ENCODE results near the gene CEP112.

CEP112 gene

DNA sequence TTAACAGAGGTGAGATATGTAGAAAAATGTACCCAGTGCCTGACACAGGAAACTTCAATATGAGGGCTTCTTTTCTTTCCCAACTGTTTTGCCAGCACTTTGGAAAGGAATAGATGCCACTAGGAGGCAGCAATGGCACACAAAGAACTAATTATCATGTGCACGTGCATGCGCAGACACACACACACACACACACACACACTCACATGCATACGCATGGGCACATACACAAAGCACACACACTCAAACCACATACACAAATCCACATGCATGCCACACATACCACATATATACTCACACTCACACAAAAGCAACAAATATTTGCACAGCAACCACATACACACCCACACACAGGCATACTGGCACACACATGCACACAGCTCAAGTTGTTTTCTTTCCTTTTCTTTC lies 8.8 kb upstream of the CEP112 start:
- TF ChIP-seq, protein P1, sequence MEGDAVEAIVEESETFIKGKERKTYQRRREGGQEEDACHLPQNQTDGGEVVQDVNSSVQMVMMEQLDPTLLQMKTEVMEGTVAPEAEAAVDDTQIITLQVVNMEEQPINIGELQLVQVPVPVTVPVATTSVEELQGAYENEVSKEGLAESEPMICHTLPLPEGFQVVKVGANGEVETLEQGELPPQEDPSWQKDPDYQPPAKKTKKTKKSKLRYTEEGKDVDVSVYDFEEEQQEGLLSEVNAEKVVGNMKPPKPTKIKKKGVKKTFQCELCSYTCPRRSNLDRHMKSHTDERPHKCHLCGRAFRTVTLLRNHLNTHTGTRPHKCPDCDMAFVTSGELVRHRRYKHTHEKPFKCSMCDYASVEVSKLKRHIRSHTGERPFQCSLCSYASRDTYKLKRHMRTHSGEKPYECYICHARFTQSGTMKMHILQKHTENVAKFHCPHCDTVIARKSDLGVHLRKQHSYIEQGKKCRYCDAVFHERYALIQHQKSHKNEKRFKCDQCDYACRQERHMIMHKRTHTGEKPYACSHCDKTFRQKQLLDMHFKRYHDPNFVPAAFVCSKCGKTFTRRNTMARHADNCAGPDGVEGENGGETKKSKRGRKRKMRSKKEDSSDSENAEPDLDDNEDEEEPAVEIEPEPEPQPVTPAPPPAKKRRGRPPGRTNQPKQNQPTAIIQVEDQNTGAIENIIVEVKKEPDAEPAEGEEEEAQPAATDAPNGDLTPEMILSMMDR (IDR thresholded peaks at IDR 0.05; ENCODE audit: low read depth, low read length): peak; percentile 60
- TF ChIP-seq POLR2A (IDR thresholded peaks at IDR 0.05; ENCODE audit: extremely low read depth, insufficient read length) (no peak), MYC (IDR thresholded peaks at IDR 0.05; ENCODE audit: low read depth, low read length) (peak; percentile 89)
- TF ChIP-seq, protein P2, sequence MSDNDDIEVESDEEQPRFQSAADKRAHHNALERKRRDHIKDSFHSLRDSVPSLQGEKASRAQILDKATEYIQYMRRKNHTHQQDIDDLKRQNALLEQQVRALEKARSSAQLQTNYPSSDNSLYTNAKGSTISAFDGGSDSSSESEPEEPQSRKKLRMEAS (IDR thresholded peaks at IDR 0.05; ENCODE audit: low read depth, low read length): peak; percentile 89
- H3K4me3 ChIP-seq (ENCODE audit: low read depth, low read length): no peak overlapping the region
- peak; percentile 70 for DNase-seq (ENCODE audit: low read depth)

DNA sequence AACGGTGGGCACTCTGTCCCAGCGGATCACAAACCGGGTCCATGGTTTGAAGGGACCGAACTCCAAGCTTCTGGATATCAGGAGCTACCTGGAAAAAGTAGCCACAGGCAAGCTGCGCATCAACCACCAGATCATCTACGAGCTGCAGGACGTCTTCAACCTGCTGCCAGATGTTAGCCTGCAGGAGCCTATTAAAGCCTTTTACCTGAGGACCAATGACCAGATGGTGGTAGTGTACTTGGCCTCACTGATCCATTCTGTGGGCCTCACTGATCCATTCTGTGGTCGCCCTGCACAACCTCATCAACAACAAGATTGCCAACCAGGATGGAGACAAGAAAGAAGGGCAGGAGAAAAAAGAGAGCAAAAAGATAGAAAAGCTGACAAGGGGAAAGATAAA lies 6.3 kb upstream of the CEP112 start:
- no peak for DNase-seq (ENCODE audit: low read depth)
- no peak overlapping the region for H3K4me3 ChIP-seq (ENCODE audit: low read depth, low read length)
- no peak for TF ChIP-seq MYC (IDR thresholded peaks at IDR 0.05; ENCODE audit: low read depth, low read length)
- TF ChIP-seq, protein P2 (IDR thresholded peaks at IDR 0.05; ENCODE audit: low read depth, low read length): no peak
- TF ChIP-seq, protein P1 (IDR thresholded peaks at IDR 0.05; ENCODE audit: low read depth, low read length): no peak
- TF ChIP-seq POLR2A (IDR thresholded peaks at IDR 0.05; ENCODE audit: extremely low read depth, insufficient read length): no peak

DNA sequence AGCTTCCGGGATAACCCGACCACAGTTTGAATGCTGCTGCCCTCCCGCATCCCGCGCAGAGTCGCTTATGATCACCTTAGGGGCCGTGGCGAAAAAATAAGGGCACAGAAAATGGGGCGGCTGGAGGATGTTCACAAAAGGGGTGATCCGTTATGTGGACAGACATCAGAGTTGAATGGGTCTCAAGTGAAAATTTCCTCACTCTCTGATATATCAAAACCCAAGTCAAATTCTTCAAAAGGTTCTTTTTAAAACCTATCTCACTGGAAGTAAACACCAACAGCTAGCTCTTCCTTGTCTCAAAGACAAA lies 400 bp upstream of the CEP112 start:
- no peak for DNase-seq (ENCODE audit: low read depth)
- H3K4me3 ChIP-seq (ENCODE audit: low read depth, low read length): peak overlapping the region; percentile 36
- TF ChIP-seq MYC (IDR thresholded peaks at IDR 0.05; ENCODE audit: low read depth, low read length) (no peak), POLR2A (IDR thresholded peaks at IDR 0.05; ENCODE audit: extremely low read depth, insufficient read length) (no peak)
- TF ChIP-seq, protein P1 (IDR thresholded peaks at IDR 0.05; ENCODE audit: low read depth, low read length): no peak
- TF ChIP-seq, protein P2 (IDR thresholded peaks at IDR 0.05; ENCODE audit: low read depth, low read length): no peak

DNA sequence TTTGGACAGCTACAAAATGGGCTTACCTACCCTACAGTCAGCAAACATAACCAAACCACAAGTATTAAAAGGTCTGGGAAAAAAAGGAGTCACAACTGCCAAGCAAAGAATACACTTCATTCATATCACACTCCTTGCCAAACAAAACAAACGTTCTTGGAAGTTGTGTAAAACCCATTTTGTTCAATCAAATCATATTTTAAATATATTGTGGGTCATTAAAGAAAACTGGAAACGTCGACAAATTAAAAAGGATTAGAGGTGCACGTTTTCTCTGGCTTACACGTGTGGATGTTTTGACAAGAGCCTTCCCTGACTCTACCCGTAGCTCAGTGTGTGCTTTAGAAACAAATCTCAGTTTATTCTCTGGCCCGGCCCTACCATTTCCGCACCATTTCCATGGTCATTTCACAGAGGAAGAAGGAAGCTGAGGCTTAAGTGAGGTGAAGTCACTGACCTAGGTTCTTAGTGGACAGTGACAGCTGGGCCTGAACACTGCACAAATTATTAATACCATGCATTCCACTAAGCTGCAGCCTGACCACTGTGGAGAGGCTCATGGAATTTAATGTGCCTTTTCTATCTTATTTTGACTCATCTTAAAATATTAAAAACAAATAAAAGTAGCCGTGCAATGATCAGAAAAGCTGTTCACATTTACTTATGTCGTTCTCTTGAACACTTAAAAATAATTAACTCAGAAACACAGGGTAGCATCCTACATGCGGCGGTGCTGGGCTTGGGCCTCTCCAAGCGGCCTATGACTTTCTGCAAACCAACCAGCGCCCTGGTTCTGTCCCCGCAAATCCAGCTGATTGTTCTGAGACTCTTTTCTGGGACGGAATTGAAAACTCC lies 968 bp downstream of the CEP112 start:
- peak overlapping the region; percentile 58 for H3K4me3 ChIP-seq (ENCODE audit: low read depth, low read length)
- no peak for DNase-seq (ENCODE audit: low read depth)
- TF ChIP-seq MYC (IDR thresholded peaks at IDR 0.05; ENCODE audit: low read depth, low read length): no peak
- no peak for TF ChIP-seq POLR2A (IDR thresholded peaks at IDR 0.05; ENCODE audit: extremely low read depth, insufficient read length)
- TF ChIP-seq, protein P2 (IDR thresholded peaks at IDR 0.05; ENCODE audit: low read depth, low read length): no peak
- TF ChIP-seq, protein P1 (IDR thresholded peaks at IDR 0.05; ENCODE audit: low read depth, low read length): no peak

DNA sequence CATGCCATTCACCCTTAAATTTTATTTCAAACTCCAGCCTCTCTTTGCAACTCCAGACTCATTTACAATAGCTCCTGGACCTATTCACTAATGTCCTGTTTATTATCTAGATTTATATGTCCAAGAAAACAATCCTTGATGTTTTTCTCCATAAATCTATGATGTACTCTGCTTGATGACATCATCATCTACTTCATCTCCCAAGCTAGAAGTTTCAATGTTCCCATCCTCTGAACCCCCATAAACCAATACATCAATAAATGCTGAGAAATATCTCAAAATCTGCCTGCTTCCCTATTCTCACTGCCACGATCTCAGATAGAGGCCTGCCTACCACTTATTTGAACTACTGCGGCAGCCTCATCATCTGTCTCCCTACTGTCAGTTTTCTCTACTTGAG lies 4.2 kb downstream of the CEP112 start:
- H3K4me3 ChIP-seq (ENCODE audit: low read depth, low read length): no peak overlapping the region
- TF ChIP-seq, protein P2 (IDR thresholded peaks at IDR 0.05; ENCODE audit: low read depth, low read length): no peak
- TF ChIP-seq, protein P1 (IDR thresholded peaks at IDR 0.05; ENCODE audit: low read depth, low read length): no peak
- no peak for TF ChIP-seq MYC (IDR thresholded peaks at IDR 0.05; ENCODE audit: low read depth, low read length)
- no peak for DNase-seq (ENCODE audit: low read depth)

All from NB4 (cell line).